ENCODE measurements around the gene PFKL. TPM values are rescaled to one million over a fixed set of nuclear protein-coding genes. Genes with fewer than 3 reads are reported as not detected.

The PFKL gene
- total RNA-seq, 1 experiment from 2014 or later = 140 TPM

GRCh38 chr21:44299085-44299457 lies 782 bp upstream of the PFKL start:
- Mint-ChIP-seq H3K4me1 (ENCODE audit: low read depth, unreplicated experiment) (peaks cover 6% of the 10 kb centered on the region), H3K27ac (ENCODE audit: unreplicated experiment) (peak overlapping the region; percentile 53), H3K36me3 (ENCODE audit: insufficient read depth, unreplicated experiment) (no peaks in the 10 kb centered on the region), H3K9me3 (ENCODE audit: unreplicated experiment) (no peaks in the 10 kb centered on the region), H3K27me3 (ENCODE audit: insufficient read depth, unreplicated experiment) (no peaks in the 10 kb centered on the region), H3K4me3 (ENCODE audit: unreplicated experiment) (peak overlapping the region; percentile 74)
- peak in 1 of 2 experiments; percentile 27 for DNase-seq
- Histone ChIP-seq H3K9me3 (no peaks in the 10 kb centered on the region), H3K4me3 (ENCODE audit: low read depth, low read length) (peak overlapping the region; percentile 86), H3K4me1 (peaks cover 31% of the 10 kb centered on the region), H3K36me3 (ENCODE audit: control insufficient read depth, insufficient read depth, low read length) (peaks cover 1% of the 10 kb centered on the region; the same call in 1 of the 2 replicates), H3K27me3 (replicated peaks; ENCODE audit: control insufficient read depth, insufficient read depth, low read length) (no peaks in the 10 kb centered on the region)
- TF ChIP-seq CTCF (IDR thresholded peaks at IDR 0.05; ENCODE audit: insufficient read depth in 1 of 2, low read depth in 1 of 2, low read length in 1 of 2, severe bottlenecking in 1 of 2, unreplicated experiment in 1 of 2) = no peak
- ChIA-PET CTCF (no interaction called here), POLR2A (no interaction called here)
- intact Hi-C loops (cut with micrococcal nuclease; ENCODE audit: unreplicated experiment) = no loop called here
- BruUV-seq (replicated peaks) = no TSS peak

- BruUV-seq (replicated peaks) = TSS peak; percentile 33
- Mint-ChIP-seq H3K27me3 (ENCODE audit: insufficient read depth, unreplicated experiment) (no peaks in the 10 kb centered on the region), H3K27ac (ENCODE audit: unreplicated experiment) (no peak overlapping the region), H3K36me3 (ENCODE audit: insufficient read depth, unreplicated experiment) (no peaks in the 10 kb centered on the region), H3K4me1 (ENCODE audit: low read depth, unreplicated experiment) (peaks cover 16% of the 10 kb centered on the region), H3K4me3 (ENCODE audit: unreplicated experiment) (peak overlapping the region; percentile 74), H3K9me3 (ENCODE audit: unreplicated experiment) (no peaks in the 10 kb centered on the region)
- Histone ChIP-seq H3K36me3 (ENCODE audit: control insufficient read depth, insufficient read depth, low read length) (peaks cover 2% of the 10 kb centered on the region; the same call in 1 of the 2 replicates), H3K9me3 (no peaks in the 10 kb centered on the region), H3K4me3 (ENCODE audit: low read depth, low read length) (peak overlapping the region; percentile 86), H3K4me1 (peaks cover 34% of the 10 kb centered on the region), H3K27me3 (replicated peaks; ENCODE audit: control insufficient read depth, insufficient read depth, low read length) (no peaks in the 10 kb centered on the region)
- no peak for TF ChIP-seq CTCF (IDR thresholded peaks at IDR 0.05; ENCODE audit: insufficient read depth in 1 of 2, low read depth in 1 of 2, low read length in 1 of 2, severe bottlenecking in 1 of 2, unreplicated experiment in 1 of 2)
- POLR2A ChIA-PET = no interaction called here
- intact Hi-C loops (cut with micrococcal nuclease; ENCODE audit: unreplicated experiment) = no loop called here
- CTCF ChIA-PET = interaction anchor here (1.3 kb wide), 1 partner anchor 38 kb away, joined by 3 read pairs; no protein-coding TSS in a partner anchor
- DNase-seq = peak; percentile 61 to 72
Measured at GRCh38 chr21:44300262-44300959, 558 bp downstream of the PFKL start.

- BruUV-seq (replicated peaks) = no TSS peak
- H3K36me3 ChIP-seq (ENCODE audit: control insufficient read depth, insufficient read depth, low read length) = peaks cover 2% of the 10 kb centered on the region; the same call in 1 of the 2 replicates
- ChIA-PET POLR2A (no interaction called here), CTCF (no interaction called here)
- Mint-ChIP-seq H3K27me3 (ENCODE audit: insufficient read depth, unreplicated experiment) (no peaks in the 10 kb centered on the region), H3K27ac (ENCODE audit: unreplicated experiment) (no peak overlapping the region), H3K36me3 (ENCODE audit: insufficient read depth, unreplicated experiment) (no peaks in the 10 kb centered on the region), H3K9me3 (ENCODE audit: unreplicated experiment) (no peaks in the 10 kb centered on the region), H3K4me1 (ENCODE audit: low read depth, unreplicated experiment) (peaks cover 16% of the 10 kb centered on the region), H3K4me3 (ENCODE audit: unreplicated experiment) (peak overlapping the region; percentile 74)
- DNase-seq = no peak
- H3K27me3 ChIP-seq (replicated peaks; ENCODE audit: control insufficient read depth, insufficient read depth, low read length) = no peaks in the 10 kb centered on the region
- peaks cover 34% of the 10 kb centered on the region for H3K4me1 ChIP-seq
- no peak for TF ChIP-seq CTCF (IDR thresholded peaks at IDR 0.05; ENCODE audit: insufficient read depth in 1 of 2, low read depth in 1 of 2, low read length in 1 of 2, severe bottlenecking in 1 of 2, unreplicated experiment in 1 of 2)
- H3K9me3 ChIP-seq = no peaks in the 10 kb centered on the region
- intact Hi-C loops (cut with micrococcal nuclease; ENCODE audit: unreplicated experiment) = no loop called here
- peak overlapping the region; percentile 86 for H3K4me3 ChIP-seq (ENCODE audit: low read depth, low read length)
Measured at GRCh38 chr21:44301141-44301540, 1.3 kb downstream of the PFKL start.

Measured in Caco-2 (cell line).